ENCODE data around the gene DHH.

DHH gene

GRCh38 chr12:49049566-49050224 lies 44.9 kb downstream of the DHH start:
- no peak for TF ChIP-seq TEAD4 (IDR thresholded peaks at IDR 0.05)
- TF ChIP-seq EP300 (IDR thresholded peaks at IDR 0.05; ENCODE audit: borderline replicate concordance): no peak
- TF ChIP-seq, protein P1, sequence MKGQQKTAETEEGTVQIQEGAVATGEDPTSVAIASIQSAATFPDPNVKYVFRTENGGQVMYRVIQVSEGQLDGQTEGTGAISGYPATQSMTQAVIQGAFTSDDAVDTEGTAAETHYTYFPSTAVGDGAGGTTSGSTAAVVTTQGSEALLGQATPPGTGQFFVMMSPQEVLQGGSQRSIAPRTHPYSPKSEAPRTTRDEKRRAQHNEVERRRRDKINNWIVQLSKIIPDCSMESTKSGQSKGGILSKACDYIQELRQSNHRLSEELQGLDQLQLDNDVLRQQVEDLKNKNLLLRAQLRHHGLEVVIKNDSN (IDR thresholded peaks at IDR 0.05): no peak
- no peak for TF ChIP-seq YY1 (IDR thresholded peaks at IDR 0.05; ENCODE audit: low read depth)
- no peak for TF ChIP-seq ZBTB7A (IDR thresholded peaks at IDR 0.05; ENCODE audit: low read depth)
- no peak for TF ChIP-seq NFIC (IDR thresholded peaks at IDR 0.05)
- no peak for TF ChIP-seq CEBPB (IDR thresholded peaks at IDR 0.05)
- TF ChIP-seq REST (IDR thresholded peaks at IDR 0.05; ENCODE audit: low read depth): no peak
- no peak for TF ChIP-seq RAD21 (IDR thresholded peaks at IDR 0.05; ENCODE audit: low read depth)
- TF ChIP-seq TCF12 (IDR thresholded peaks at IDR 0.05; ENCODE audit: low read depth): no peak
- no peak for TF ChIP-seq FOXM1 (IDR thresholded peaks at IDR 0.05; ENCODE audit: borderline replicate concordance, low read depth)
- TF ChIP-seq TAF1 (IDR thresholded peaks at IDR 0.05; ENCODE audit: low read depth): no peak
- no peak for TF ChIP-seq EGR1 (IDR thresholded peaks at IDR 0.05)
- no peak for TF ChIP-seq MAX (IDR thresholded peaks at IDR 0.05)
- no peak for TF ChIP-seq CREB1 (IDR thresholded peaks at IDR 0.05; ENCODE audit: low read depth)

DNA sequence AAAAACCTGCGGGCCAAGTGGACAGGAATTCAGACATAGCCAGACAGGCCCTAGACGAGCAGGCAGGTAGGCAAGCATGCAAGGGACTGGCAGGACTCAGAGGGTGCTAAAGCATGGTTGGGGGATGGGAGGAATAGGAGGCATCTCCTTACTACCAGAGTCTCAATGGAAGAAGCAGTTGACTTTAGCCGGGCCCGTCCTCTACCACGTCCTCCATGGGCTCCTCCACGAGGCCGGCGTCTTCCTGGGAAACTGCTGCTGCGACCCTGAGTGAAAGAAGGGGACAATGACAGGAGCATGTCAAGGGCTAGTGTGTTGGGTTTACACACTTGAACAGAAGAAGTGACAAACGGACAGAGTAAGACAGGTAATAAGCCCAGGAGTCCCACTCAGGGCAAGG lies 45.6 kb downstream of the DHH start:
- TF ChIP-seq NFIC (IDR thresholded peaks at IDR 0.05) (no peak), FOXM1 (IDR thresholded peaks at IDR 0.05; ENCODE audit: borderline replicate concordance, low read depth) (no peak), YY1 (IDR thresholded peaks at IDR 0.05; ENCODE audit: low read depth) (no peak), TAF1 (IDR thresholded peaks at IDR 0.05; ENCODE audit: low read depth) (no peak), RAD21 (IDR thresholded peaks at IDR 0.05; ENCODE audit: low read depth) (no peak), TEAD4 (IDR thresholded peaks at IDR 0.05) (no peak)
- TF ChIP-seq, protein P1 (IDR thresholded peaks at IDR 0.05): no peak

DNA sequence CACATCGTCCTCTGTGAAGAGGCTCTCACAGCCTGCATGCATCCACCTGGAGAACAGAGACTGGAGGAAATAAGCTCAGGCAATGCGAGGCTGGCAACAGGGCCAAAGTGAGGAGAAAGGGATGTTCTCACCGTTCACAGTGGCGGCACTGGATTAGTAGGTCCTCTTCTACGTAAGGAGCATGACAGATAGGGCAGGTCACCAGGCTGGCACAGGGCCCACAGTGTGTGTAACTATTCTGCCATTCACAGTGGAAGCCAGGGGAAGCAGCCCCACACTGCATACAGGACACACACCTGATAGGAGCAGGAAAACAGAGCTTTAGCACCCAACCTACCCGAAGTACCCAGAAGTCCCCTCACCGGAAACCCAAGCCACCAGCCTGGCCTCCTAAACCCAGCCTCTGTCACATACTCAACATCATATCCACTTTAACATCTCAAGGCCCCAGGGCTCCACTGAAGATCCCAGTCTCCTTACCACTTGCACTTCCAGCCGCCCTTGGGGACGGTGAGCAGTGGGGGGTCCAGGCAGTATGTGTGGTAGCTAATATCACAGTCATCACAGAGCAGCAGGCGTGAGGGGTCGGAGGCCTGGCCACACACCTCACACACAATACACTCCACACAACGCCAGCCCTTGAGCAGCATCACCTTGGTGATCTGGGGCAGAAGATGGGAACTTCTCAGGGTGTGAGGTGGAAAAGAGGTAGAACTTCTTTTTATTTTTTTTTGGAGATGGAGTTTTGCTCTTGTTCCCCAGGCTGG lies 48.3 kb downstream of the DHH start:
- TF ChIP-seq FOXM1 (IDR thresholded peaks at IDR 0.05; ENCODE audit: borderline replicate concordance, low read depth) (no peak), TAF1 (IDR thresholded peaks at IDR 0.05; ENCODE audit: low read depth) (no peak), YY1 (IDR thresholded peaks at IDR 0.05; ENCODE audit: low read depth) (no peak), EP300 (IDR thresholded peaks at IDR 0.05; ENCODE audit: borderline replicate concordance) (no peak), CREB1 (IDR thresholded peaks at IDR 0.05; ENCODE audit: low read depth) (no peak), NFIC (IDR thresholded peaks at IDR 0.05) (no peak), TCF12 (IDR thresholded peaks at IDR 0.05; ENCODE audit: low read depth) (no peak), REST (IDR thresholded peaks at IDR 0.05; ENCODE audit: low read depth) (no peak), EGR1 (IDR thresholded peaks at IDR 0.05) (no peak), RAD21 (IDR thresholded peaks at IDR 0.05; ENCODE audit: low read depth) (no peak), TEAD4 (IDR thresholded peaks at IDR 0.05) (no peak), MAX (IDR thresholded peaks at IDR 0.05) (no peak), CEBPB (IDR thresholded peaks at IDR 0.05) (no peak), ZBTB7A (IDR thresholded peaks at IDR 0.05; ENCODE audit: low read depth) (no peak)
- TF ChIP-seq, protein P1 (IDR thresholded peaks at IDR 0.05): no peak

DNA sequence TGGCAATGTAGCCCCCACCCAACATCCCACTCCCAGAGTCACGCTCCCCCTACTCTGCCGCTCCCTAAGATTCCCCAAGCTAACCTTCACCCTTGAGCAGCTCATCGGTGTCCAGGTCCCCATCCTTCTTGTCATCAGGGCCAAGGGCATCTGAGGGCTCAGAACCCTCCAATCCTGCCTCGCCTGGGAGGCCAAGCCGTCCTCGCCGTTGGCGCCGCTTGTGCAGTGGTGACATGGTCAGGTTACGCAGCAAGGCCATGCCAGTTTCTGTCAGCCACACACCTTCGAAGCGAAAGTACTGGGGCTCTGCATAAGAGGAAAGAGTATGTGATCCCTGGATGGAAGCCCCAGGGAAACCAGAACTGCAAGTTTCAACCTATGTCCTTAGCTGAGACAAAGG lies 49.9 kb downstream of the DHH start:
- no peak for TF ChIP-seq MAX (IDR thresholded peaks at IDR 0.05)
- no peak for TF ChIP-seq TCF12 (IDR thresholded peaks at IDR 0.05; ENCODE audit: low read depth)
- TF ChIP-seq TEAD4 (IDR thresholded peaks at IDR 0.05): no peak
- no peak for TF ChIP-seq CREB1 (IDR thresholded peaks at IDR 0.05; ENCODE audit: low read depth)
- no peak for TF ChIP-seq NFIC (IDR thresholded peaks at IDR 0.05)
- no peak for TF ChIP-seq YY1 (IDR thresholded peaks at IDR 0.05; ENCODE audit: low read depth)
- TF ChIP-seq, protein P1 (IDR thresholded peaks at IDR 0.05): no peak
- no peak for TF ChIP-seq RAD21 (IDR thresholded peaks at IDR 0.05; ENCODE audit: low read depth)
- TF ChIP-seq ZBTB7A (IDR thresholded peaks at IDR 0.05; ENCODE audit: low read depth): no peak
- TF ChIP-seq EP300 (IDR thresholded peaks at IDR 0.05; ENCODE audit: borderline replicate concordance): no peak
- TF ChIP-seq TAF1 (IDR thresholded peaks at IDR 0.05; ENCODE audit: low read depth): no peak
- no peak for TF ChIP-seq FOXM1 (IDR thresholded peaks at IDR 0.05; ENCODE audit: borderline replicate concordance, low read depth)
- TF ChIP-seq CEBPB (IDR thresholded peaks at IDR 0.05): no peak
- no peak for TF ChIP-seq REST (IDR thresholded peaks at IDR 0.05; ENCODE audit: low read depth)
- no peak for TF ChIP-seq EGR1 (IDR thresholded peaks at IDR 0.05)

Measured in Ishikawa (cell line).